IMR-90 (cell line): ENCODE results near the gene TAF3. TPM values are rescaled to one million over a fixed set of nuclear protein-coding genes. Genes with fewer than 3 reads are reported as not detected.

Experiments
- ATAC-seq: fragments of 200-7000 bp; cut with Tn5 transposase; 2 replicates; pipeline ENCODE4 v1.9.1; 2020; ENCODE audit warnings: low read depth, mild to moderate bottlenecking, moderate library complexity
- BruUV-seq: library from RNA; stranded (reverse); fragments of 400-500 nt; replicated peaks from 2 replicates; lab custom pipeline; 2021; lab: Mats Ljungman, UMichigan
- CTCF ChIA-PET: fragments of 300-600 bp; formaldehyde crosslinking; extraction: SDS; loops from one replicate; lab custom pipeline; 2021; ENCODE audit warnings: antibody characterized with exemption; lab: Yijun Ruan, JAX
- POLR2A ChIA-PET: fragments of 300-600 bp; sonication (Branson Sonifier 250); formaldehyde crosslinking; loops from one replicate; lab custom pipeline; 2022; ENCODE audit warnings: antibody characterized with exemption; ENCODE audit not compliant: unreplicated experiment; lab: Charles Lee
- DNase-seq: peaks from one replicate; pipeline ENCODE4 v3.0.0; 2013
- H2AFZ ChIP-seq: replicated peaks from 2 replicates; pipeline ENCODE3; 2013; ENCODE audit warnings: low read length, mild to moderate bottlenecking; ENCODE audit not compliant: poor library complexity
- H2AK5ac ChIP-seq: 2 replicates; pipeline ENCODE4 v1.6.1; 2013; ENCODE audit warnings: low read depth, low read length, inconsistent platforms
- H2AK9ac ChIP-seq: replicated peaks from 2 replicates; pipeline ENCODE3; 2013; ENCODE audit warnings: mild to moderate bottlenecking, low read depth, low read length, moderate library complexity; ENCODE audit not compliant: poor library complexity
- H2BK120ac ChIP-seq: 2 replicates; pipeline ENCODE4 v1.6.1; 2013; ENCODE audit warnings: low read depth, low read length, inconsistent platforms
- H2BK15ac ChIP-seq: 3 replicates; pipeline ENCODE4 v1.6.1; 2013; ENCODE audit warnings: low read depth, low read length, inconsistent platforms
- H2BK20ac ChIP-seq: 2 replicates; pipeline ENCODE4 v1.6.1; 2013; ENCODE audit warnings: low read depth, mild to moderate bottlenecking, inconsistent platforms, low read length, moderate library complexity
- H2BK5ac ChIP-seq: 2 replicates; pipeline ENCODE4 v1.6.1; 2013; ENCODE audit warnings: mild to moderate bottlenecking, low read depth, low read length, inconsistent platforms; ENCODE audit not compliant: poor library complexity, severe bottlenecking
- H3K14ac ChIP-seq: replicated peaks from 2 replicates; pipeline ENCODE4 v1.6.1; 2013; ENCODE audit warnings: low read depth, low read length, inconsistent platforms
- H3K18ac ChIP-seq: 2 replicates; pipeline ENCODE4 v1.6.1; 2013; ENCODE audit warnings: low read depth, low read length, control low read depth
- H3K23ac ChIP-seq: 2 replicates; pipeline ENCODE4 v1.6.1; 2013; ENCODE audit warnings: low read depth, low read length, inconsistent platforms
- H3K27ac ChIP-seq: 2 replicates; pipeline ENCODE4 v1.5.1; 2013; ENCODE audit warnings: mild to moderate bottlenecking, control low read depth, low read length; ENCODE audit not compliant: insufficient read depth
- H3K27me3 ChIP-seq: 2 replicates; pipeline ENCODE4 v1.6.1; 2013; ENCODE audit warnings: low read length; ENCODE audit not compliant: control insufficient read depth, insufficient read depth
- H3K36me3 ChIP-seq: 2 replicates; pipeline ENCODE4 v1.6.1; 2013; ENCODE audit warnings: low read length, mixed read lengths; ENCODE audit not compliant: control insufficient read depth, insufficient read depth
- H3K4ac ChIP-seq: 2 replicates; pipeline ENCODE4 v1.6.1; 2013; ENCODE audit warnings: low read depth, low read length, inconsistent platforms
- H3K4me1 ChIP-seq: 2 replicates; pipeline ENCODE4 v1.6.1; 2013; ENCODE audit warnings: low read length, mixed read lengths; ENCODE audit not compliant: control insufficient read depth, insufficient read depth
- H3K4me2 ChIP-seq: 2 replicates; pipeline ENCODE4 v1.6.1; 2013; ENCODE audit warnings: low read depth, mild to moderate bottlenecking, control low read depth, low read length, moderate library complexity
- H3K4me3 ChIP-seq: 2 replicates; pipeline ENCODE4 v1.5.1; 2013; ENCODE audit warnings: low read depth, mild to moderate bottlenecking, control low read depth, low read length, moderate library complexity; ENCODE audit not compliant: insufficient read depth
- H3K56ac ChIP-seq: 2 replicates; pipeline ENCODE4 v1.6.1; 2013; ENCODE audit warnings: low read length, inconsistent platforms; ENCODE audit not compliant: insufficient read depth; ENCODE audit errors: extremely low read depth
- H3K79me1 ChIP-seq, 2 experiments: 2 replicates each; pipeline ENCODE4 v1.6.1; 2013; ENCODE audit warnings: low read length in 2 of 2, inconsistent platforms in 1 of 2, low read depth in 1 of 2
- H3K9ac ChIP-seq: 2 replicates; pipeline ENCODE4 v1.6.1; 2013; ENCODE audit warnings: low read depth, low read length, control low read depth
- H3K9me1 ChIP-seq: 2 replicates; pipeline ENCODE4 v1.6.1; 2013; ENCODE audit warnings: low read length, inconsistent platforms; ENCODE audit not compliant: insufficient read depth
- H3K9me3 ChIP-seq: 2 replicates; pipeline ENCODE4 v1.6.1; 2013; ENCODE audit warnings: low read length; ENCODE audit not compliant: control insufficient read depth, insufficient read depth
- H4K20me1 ChIP-seq: 2 replicates; pipeline ENCODE4 v1.6.1; 2013; ENCODE audit warnings: low read length, inconsistent platforms; ENCODE audit not compliant: insufficient read depth
- H4K5ac ChIP-seq: 2 replicates; pipeline ENCODE4 v1.6.1; 2013; ENCODE audit warnings: mild to moderate bottlenecking, low read depth, low read length, control low read depth
- H4K8ac ChIP-seq, 2 experiments: 2 replicates each; pipeline ENCODE4 v1.6.1; 2013; ENCODE audit warnings: low read depth in 2 of 2, low read length in 2 of 2, control low read depth in 1 of 2, inconsistent platforms in 1 of 2
- H4K91ac ChIP-seq: 2 replicates; pipeline ENCODE4 v1.6.1; 2013; ENCODE audit warnings: low read depth, low read length, inconsistent platforms; ENCODE audit not compliant: insufficient read depth
- BHLHE40 ChIP-seq: fragments of 150-350 bp; IDR thresholded peaks from 2 replicates; pipeline ENCODE4 v1.6.1; 2016; ENCODE audit warnings: mild to moderate bottlenecking, low read depth, low read length
- CEBPB ChIP-seq: IDR thresholded peaks from 2 replicates; pipeline ENCODE4 v1.6.1; 2012; ENCODE audit warnings: low read depth, low read length, improper control_type of control experiment
- CHD1 ChIP-seq: IDR thresholded peaks from 2 replicates; pipeline ENCODE4 v1.6.1; 2012; ENCODE audit warnings: low read depth, low read length, improper control_type of control experiment
- CTCF ChIP-seq: conservative IDR thresholded peaks from 2 replicates; pipeline ENCODE4 v1.5.1; 2012; ENCODE audit warnings: mild to moderate bottlenecking, low read depth, low read length, improper control_type of control experiment
- ELK1 ChIP-seq: fragments of 150-350 bp; IDR thresholded peaks from 2 replicates; pipeline ENCODE4 v1.6.1; 2016; ENCODE audit warnings: low read depth, mild to moderate bottlenecking, low read length, moderate library complexity, borderline replicate concordance
- FOS ChIP-seq: fragments of 150-350 bp; IDR thresholded peaks from 2 replicates; pipeline ENCODE4 v1.6.1; 2016; ENCODE audit warnings: low read depth, low read length
- MAFK ChIP-seq: IDR thresholded peaks from 2 replicates; pipeline ENCODE4 v1.6.1; 2012; ENCODE audit warnings: low read depth, low read length, improper control_type of control experiment
- MAZ ChIP-seq: IDR thresholded peaks from 2 replicates; pipeline ENCODE4 v1.6.1; 2012; ENCODE audit warnings: low read depth, mild to moderate bottlenecking, low read length, improper control_type of control experiment, moderate library complexity, borderline replicate concordance
- MXI1 ChIP-seq: IDR thresholded peaks from 2 replicates; pipeline ENCODE4 v1.6.1; 2012; ENCODE audit warnings: low read depth, mild to moderate bottlenecking, low read length, moderate library complexity, borderline replicate concordance
- NFE2L2 ChIP-seq: fragments of 150-350 bp; IDR thresholded peaks from 2 replicates; pipeline ENCODE4 v1.6.1; 2016; ENCODE audit warnings: low read depth, mild to moderate bottlenecking, low read length
- POLR2A ChIP-seq: IDR thresholded peaks from 2 replicates; pipeline ENCODE4 v1.6.1; 2012; ENCODE audit warnings: mild to moderate bottlenecking, low read depth, low read length
- RAD21 ChIP-seq: IDR thresholded peaks from 2 replicates; pipeline ENCODE4 v1.6.1; 2012; ENCODE audit warnings: low read length, improper control_type of control experiment
- RCOR1 ChIP-seq: IDR thresholded peaks from 2 replicates; pipeline ENCODE4 v1.6.1; 2012; ENCODE audit warnings: mild to moderate bottlenecking, low read length, improper control_type of control experiment; ENCODE audit not compliant: insufficient replicate concordance
- RFX5 ChIP-seq: IDR thresholded peaks from 2 replicates; pipeline ENCODE4 v1.8.0; 2012; ENCODE audit warnings: low read depth, mild to moderate bottlenecking, low read length, moderate library complexity
- SMC3 ChIP-seq: fragments of 150-350 bp; IDR thresholded peaks from 2 replicates; pipeline ENCODE4 v1.6.1; 2016; ENCODE audit warnings: low read depth, mild to moderate bottlenecking, antibody characterized with exemption, low read length, moderate library complexity
- USF2 ChIP-seq: fragments of 150-350 bp; IDR thresholded peaks from 2 replicates; pipeline ENCODE4 v1.6.1; 2017; ENCODE audit warnings: mild to moderate bottlenecking, antibody characterized with exemption, low read length, low read depth
- WGBS, 2 experiments: methylation state at CpG; one replicate each; pipeline versions ENCODE4 v1.1.5 to v1.1.7; 2013; ENCODE audit warnings: missing lambda C conversion rate in 2 of 2; ENCODE audit not compliant: insufficient read length in 1 of 2; ENCODE audit errors: extremely low coverage in 2 of 2; 5-methylcytosine and 5-hydroxymethylcytosine counted together
- dilution Hi-C: fragments of 300-500 bp; cut with HindIII; formaldehyde crosslinking; loops from one replicate; pipeline ENCODE4 v1.14.3; 2018; ENCODE audit warnings: low sequenced_read_pairs; ENCODE audit not compliant: unreplicated experiment
- in situ Hi-C: fragments of 300-500 bp; cut with MboI; formaldehyde crosslinking; loops from 3 replicates; pipeline ENCODE4 v1.14.3; 2019; ENCODE audit warnings: low sequenced_read_pairs, inconsistent platforms, mixed read lengths
- intact Hi-C: fragments of 100-400 bp; cut with micrococcal nuclease; formaldehyde crosslinking; loops from 2 replicates; pipeline ENCODE4 v1.10.0; 2022
- polyA plus RNA-seq, 3 experiments: library from polyadenylated mRNA; depleted of rRNA; stranded (reverse); fragments of >200 nt; gene quantifications; 2 replicates each; pipeline ENCODE4 v1.2.3, GENCODE V29; 2012; ENCODE audit warnings: low replicate concordance in 1 of 3
- total RNA-seq: library from RNA; depleted of rRNA; stranded (reverse); fragments of >200 nt; gene quantifications from 2 replicates; pipeline ENCODE4 v1.2.3, GENCODE V29; 2012

The TAF3 gene
- total and polyA plus RNA-seq, 2 of the 4 experiments (the other 2 are of a cell fraction) = 1.4 to 2.3 TPM

- intact Hi-C loops (no loop called here), in situ Hi-C loops (no loop called here), dilution Hi-C loops (no loop called here)
- no CpG with 5 or more reads among the region's 3 CpGs for WGBS, 2 experiments
- Histone ChIP-seq H3K9ac (no peak overlapping the region), H4K5ac (peak overlapping the region; percentile 11; the same call in 1 of the 2 replicates), H2AK5ac (no peak overlapping the region), H3K4ac (no peak overlapping the region), H4K91ac (no peak overlapping the region), H2BK5ac (no peak overlapping the region), H3K79me1 (peaks cover 14 to 19% of the 10 kb centered on the region in 2 experiments; a peak in 2 of 4 replicates), H3K27ac (no peak overlapping the region), H3K56ac (no peak overlapping the region), H2BK15ac (no peak overlapping the region), H3K14ac (no peak overlapping the region), H2BK20ac (no peak overlapping the region), H3K9me1 (no peaks in the 10 kb centered on the region), H3K23ac (no peak overlapping the region), H3K18ac (no peak overlapping the region), H3K4me3 (no peak overlapping the region), H4K8ac (no peak overlapping the region), H2AK9ac (no peak overlapping the region), H3K4me2 (no peak overlapping the region), H2AFZ (no peak overlapping the region), H4K20me1 (no peaks in the 10 kb centered on the region), H2BK120ac (no peak overlapping the region), H3K4me1 (0 out of 2 replicates have a peak, but pooled peaks cover 2% of the 10 kb centered on the region), H3K36me3 (no peaks in the 10 kb centered on the region), H3K9me3 (no peaks in the 10 kb centered on the region), H3K27me3 (no peaks in the 10 kb centered on the region)
- ChIA-PET CTCF (no interaction called here), POLR2A (no interaction called here)
- DNase-seq (no peak), ATAC-seq (no peak)
- TF ChIP-seq POLR2A (no peak), ELK1 (no peak), MAZ (no peak), FOS (no peak), MXI1 (no peak), RFX5 (no peak), RAD21 (no peak), CHD1 (no peak), MAFK (no peak), BHLHE40 (no peak), NFE2L2 (no peak), CTCF (no peak), RCOR1 (no peak), SMC3 (no peak), USF2 (no peak), CEBPB (no peak)
- BruUV-seq = no TSS peak
These were observed 95.0 kb downstream of the TAF3 start for GRCh38 chr10:7913126-7913872.
